Adrenal gland (tissue), 5 donors: ENCODE data around the gene NIPSNAP3A.

Experiments
- CTCF ChIP-seq, 6 experiments: fragments of 450-650 bp in 4 of 6; fragments of 200-600 bp in 2 of 6; sonication (generic) in 1 of 6; IDR thresholded peaks; 1 replicate in 5 of 6; 2 replicates in 1 of 6; pipeline versions ENCODE4 v1.5.1 to v1.8.0; 2016 to 2021; ENCODE audit warnings: antibody characterized with exemption in 6 of 6, mild to moderate bottlenecking in 2 of 6, moderate library complexity in 1 of 6
- POLR2A ChIP-seq, 2 donors: fragments of 450-650 bp; IDR thresholded peaks; one replicate each; pipeline ENCODE4 v1.6.1; 2017; ENCODE audit warnings: antibody characterized with exemption in 2 of 2, mild to moderate bottlenecking in 2 of 2, moderate library complexity in 1 of 2
- donor health status: DM: no; HTN: no; CAD: no.

GRCh38 chr9:104767507-104767906 is 20.0 kb downstream of the NIPSNAP3A start:
- TF ChIP-seq POLR2A (IDR thresholded peaks at IDR 0.05) (no peak), CTCF (IDR thresholded peaks at IDR 0.05) (no peak)
